ENCODE results near the gene MYT1.

Gene MYT1

DNA sequence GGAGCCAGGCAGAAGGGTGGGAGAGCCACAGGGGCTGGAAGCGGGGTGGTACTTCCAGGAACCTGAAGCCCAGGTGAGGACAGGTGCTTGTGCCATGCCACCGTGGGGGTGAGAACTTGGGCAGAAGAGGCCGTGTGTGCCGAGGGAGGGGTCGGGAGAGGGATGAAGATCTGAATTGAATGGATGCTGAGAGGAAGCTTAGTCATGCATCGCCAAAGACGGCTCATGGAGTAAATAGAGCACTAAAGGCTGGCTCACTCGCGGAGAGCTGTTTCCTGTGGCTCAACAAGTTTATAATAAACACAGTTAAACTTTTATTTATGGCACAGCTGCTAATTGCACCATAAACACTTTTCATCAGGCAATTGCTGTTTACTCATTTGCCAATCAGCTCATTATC lies 21.7 kb upstream of the MYT1 start:
- no peaks in the 10 kb centered on the region for H3K27me3 ChIP-seq (ENCODE audit: control insufficient read depth, insufficient read depth, low read length)
- H3K9ac ChIP-seq (ENCODE audit: low read depth, low read length), result no peak overlapping the region
- no peak overlapping the region for H3K4me3 ChIP-seq (ENCODE audit: low read depth, low read length)
- peaks cover 2% of the 10 kb centered on the region for H3K4me1 ChIP-seq (ENCODE audit: control insufficient read depth, insufficient read depth, low read length)
- peaks cover 8% of the 10 kb centered on the region for H3K9me3 ChIP-seq (ENCODE audit: control insufficient read depth, insufficient read depth, low read length)
- no peaks in the 10 kb centered on the region for H3K36me3 ChIP-seq (ENCODE audit: control insufficient read depth, insufficient read depth, low read length)

DNA sequence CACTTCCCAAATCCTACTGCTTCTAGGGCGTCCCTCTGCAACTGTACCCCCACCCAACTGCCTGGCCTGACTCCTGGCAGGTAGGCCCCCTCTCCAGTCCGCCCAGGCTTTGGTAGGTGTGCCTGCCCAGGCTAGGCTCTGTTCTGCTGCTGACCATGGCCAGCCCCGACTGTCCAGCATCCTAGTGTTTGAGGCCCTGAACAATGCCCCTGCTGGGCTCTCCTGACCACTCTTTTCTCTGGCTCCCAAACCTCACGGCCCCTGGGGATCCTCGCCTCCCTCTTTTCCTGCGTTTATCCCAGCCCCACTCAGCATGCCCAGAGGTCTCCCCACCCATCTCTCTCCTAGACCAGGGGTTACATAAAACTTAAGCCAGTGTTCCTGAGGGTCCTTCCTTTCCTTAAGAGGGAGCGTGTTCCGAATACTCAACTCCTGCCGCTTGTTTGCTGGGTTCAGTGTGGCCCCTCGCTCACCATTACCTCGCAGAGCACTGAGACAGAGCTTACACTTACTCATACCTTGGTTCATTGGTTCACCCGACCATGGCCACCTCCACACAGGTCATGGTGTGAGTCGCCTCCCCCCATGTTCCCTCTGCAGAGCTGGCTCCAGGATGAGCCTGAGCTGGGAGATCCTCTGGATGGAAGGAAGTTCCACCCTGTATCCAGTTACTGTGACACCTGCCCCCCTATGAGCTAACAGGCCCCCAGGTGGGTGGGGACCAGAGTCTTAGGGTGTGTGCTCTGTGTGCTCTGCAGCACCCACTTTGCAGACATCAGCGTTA lies 21.0 kb upstream of the MYT1 start:
- H3K4me1 ChIP-seq (ENCODE audit: control insufficient read depth, insufficient read depth, low read length), result peaks cover 2% of the 10 kb centered on the region
- H3K4me3 ChIP-seq (ENCODE audit: low read depth, low read length), result no peak overlapping the region
- H3K9me3 ChIP-seq (ENCODE audit: control insufficient read depth, insufficient read depth, low read length), result peaks cover 8% of the 10 kb centered on the region
- H3K9ac ChIP-seq (ENCODE audit: low read depth, low read length), result no peak overlapping the region
- no peaks in the 10 kb centered on the region for H3K36me3 ChIP-seq (ENCODE audit: control insufficient read depth, insufficient read depth, low read length)
- H3K27me3 ChIP-seq (ENCODE audit: control insufficient read depth, insufficient read depth, low read length), result no peaks in the 10 kb centered on the region

DNA sequence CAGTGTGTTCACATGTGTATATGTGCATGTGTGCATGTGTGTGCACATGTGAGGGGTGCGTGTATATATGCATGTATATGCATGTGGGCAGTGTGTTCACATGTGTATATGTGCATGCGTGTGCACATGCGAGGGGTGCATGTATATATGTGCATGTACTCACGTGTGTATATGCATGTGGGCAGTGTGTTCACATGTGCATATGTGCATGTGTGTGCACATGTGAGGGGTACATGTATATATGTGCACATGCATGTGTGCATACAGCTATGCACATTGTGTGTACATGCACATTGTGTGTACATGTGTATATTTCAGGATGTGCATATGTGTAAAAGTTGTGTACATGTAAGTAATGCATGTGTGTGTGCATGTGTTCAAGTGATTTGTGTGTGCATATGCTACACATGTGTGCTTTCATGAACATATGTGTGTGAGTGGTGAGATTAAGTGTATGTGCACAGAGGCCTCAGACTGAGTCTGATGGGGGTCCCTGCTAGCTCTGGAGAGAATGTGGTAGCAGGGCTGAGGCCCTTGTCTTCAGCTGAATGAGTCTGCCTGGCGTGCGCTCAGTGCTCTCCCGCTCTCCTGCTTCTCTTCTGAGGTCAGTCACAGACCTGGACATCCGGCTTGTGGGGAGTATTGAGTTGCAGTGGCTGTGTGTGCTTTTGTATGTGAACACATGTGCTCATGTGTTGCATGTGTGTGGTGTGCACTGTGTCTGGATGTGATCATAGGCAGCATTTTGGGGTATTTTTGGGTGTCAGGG lies 19.9 kb upstream of the MYT1 start:
- Histone ChIP-seq H3K9me3 (ENCODE audit: control insufficient read depth, insufficient read depth, low read length) (peaks cover 8% of the 10 kb centered on the region), H3K9ac (ENCODE audit: low read depth, low read length) (no peak overlapping the region), H3K4me1 (ENCODE audit: control insufficient read depth, insufficient read depth, low read length) (peaks cover 2% of the 10 kb centered on the region), H3K36me3 (ENCODE audit: control insufficient read depth, insufficient read depth, low read length) (no peaks in the 10 kb centered on the region), H3K27me3 (ENCODE audit: control insufficient read depth, insufficient read depth, low read length) (no peaks in the 10 kb centered on the region), H3K4me3 (ENCODE audit: low read depth, low read length) (no peak overlapping the region)

DNA sequence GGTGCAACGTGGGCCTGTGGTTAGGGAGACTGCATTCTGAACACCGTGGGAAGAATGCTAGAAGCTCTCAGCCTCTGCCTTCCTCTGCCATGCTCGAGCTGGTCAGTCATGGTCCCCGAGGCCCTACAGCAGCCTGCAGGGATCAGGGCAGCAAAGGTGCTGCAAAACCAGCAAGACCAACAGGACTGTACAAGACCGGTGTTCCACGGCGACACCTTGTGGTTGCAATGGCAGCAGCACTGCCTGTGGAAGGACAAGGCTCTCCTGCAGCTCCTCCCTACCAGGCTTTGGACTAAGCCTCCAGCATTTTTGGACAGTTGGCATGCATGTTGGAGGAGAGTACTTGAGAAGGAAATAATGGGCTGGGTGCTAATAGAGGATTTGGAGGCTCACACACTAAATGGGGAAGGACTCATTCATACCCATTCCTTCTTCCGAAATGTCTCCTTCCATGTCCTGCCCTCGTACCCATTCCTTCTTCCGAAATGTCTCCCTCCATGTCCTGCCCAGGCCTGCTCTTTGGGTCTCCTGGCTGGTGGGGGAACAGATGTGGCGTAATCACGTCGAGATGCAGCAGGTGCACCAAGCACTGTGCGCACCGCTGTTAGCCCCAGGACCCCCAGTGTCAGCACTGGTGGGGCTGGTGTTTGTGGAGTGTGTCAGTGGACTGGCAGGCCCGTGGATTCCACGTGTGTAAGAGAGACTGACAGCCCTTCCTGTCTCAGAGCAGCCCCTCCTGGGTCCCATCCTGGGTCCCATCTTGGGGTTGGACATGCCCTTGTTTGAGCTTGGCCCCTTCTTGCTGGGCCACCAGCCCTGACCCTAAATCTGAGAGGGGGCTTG lies 18.6 kb upstream of the MYT1 start:
- no peak overlapping the region for H3K9ac ChIP-seq (ENCODE audit: low read depth, low read length)
- no peaks in the 10 kb centered on the region for H3K4me1 ChIP-seq (ENCODE audit: control insufficient read depth, insufficient read depth, low read length)
- H3K27me3 ChIP-seq (ENCODE audit: control insufficient read depth, insufficient read depth, low read length), result no peaks in the 10 kb centered on the region
- no peak overlapping the region for H3K4me3 ChIP-seq (ENCODE audit: low read depth, low read length)
- H3K36me3 ChIP-seq (ENCODE audit: control insufficient read depth, insufficient read depth, low read length), result no peaks in the 10 kb centered on the region
- H3K9me3 ChIP-seq (ENCODE audit: control insufficient read depth, insufficient read depth, low read length), result peaks cover 8% of the 10 kb centered on the region

DNA sequence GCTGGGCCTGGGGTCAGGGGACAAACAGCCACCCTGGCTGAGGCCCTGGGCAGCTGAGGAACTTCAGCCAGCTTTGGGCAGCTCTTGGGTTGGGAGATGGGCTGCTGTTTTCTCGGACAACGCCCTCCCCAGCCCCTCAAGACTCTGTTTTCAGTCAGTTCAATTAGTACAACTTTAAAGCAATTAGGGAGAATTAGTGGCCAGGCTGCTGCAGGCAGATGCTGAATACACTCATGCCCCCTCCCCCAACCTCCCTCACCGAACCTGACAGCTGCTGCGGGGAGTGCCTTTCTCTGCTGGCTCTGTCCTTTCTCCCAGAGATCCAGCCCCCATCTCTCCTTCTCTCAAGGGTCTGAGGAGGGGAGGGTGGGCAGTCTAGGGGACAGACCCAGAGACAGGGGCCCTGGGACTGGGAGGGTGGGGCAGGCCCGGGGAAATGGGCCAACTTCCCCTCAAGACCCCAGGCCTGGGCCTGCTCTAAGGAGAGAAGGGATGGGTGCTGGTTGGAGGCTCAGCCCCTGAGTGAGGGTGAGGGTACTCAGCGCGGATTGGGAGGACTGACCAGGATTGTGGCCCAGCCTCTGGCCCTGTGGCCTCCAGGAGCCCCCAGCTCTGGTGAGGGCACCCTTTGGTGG lies 17.8 kb upstream of the MYT1 start:
- Histone ChIP-seq H3K27me3 (ENCODE audit: control insufficient read depth, insufficient read depth, low read length) (no peaks in the 10 kb centered on the region), H3K4me3 (ENCODE audit: low read depth, low read length) (no peak overlapping the region), H3K36me3 (ENCODE audit: control insufficient read depth, insufficient read depth, low read length) (no peaks in the 10 kb centered on the region), H3K4me1 (ENCODE audit: control insufficient read depth, insufficient read depth, low read length) (peaks cover 2% of the 10 kb centered on the region), H3K9ac (ENCODE audit: low read depth, low read length) (no peak overlapping the region), H3K9me3 (ENCODE audit: control insufficient read depth, insufficient read depth, low read length) (peaks cover 8% of the 10 kb centered on the region)

DNA sequence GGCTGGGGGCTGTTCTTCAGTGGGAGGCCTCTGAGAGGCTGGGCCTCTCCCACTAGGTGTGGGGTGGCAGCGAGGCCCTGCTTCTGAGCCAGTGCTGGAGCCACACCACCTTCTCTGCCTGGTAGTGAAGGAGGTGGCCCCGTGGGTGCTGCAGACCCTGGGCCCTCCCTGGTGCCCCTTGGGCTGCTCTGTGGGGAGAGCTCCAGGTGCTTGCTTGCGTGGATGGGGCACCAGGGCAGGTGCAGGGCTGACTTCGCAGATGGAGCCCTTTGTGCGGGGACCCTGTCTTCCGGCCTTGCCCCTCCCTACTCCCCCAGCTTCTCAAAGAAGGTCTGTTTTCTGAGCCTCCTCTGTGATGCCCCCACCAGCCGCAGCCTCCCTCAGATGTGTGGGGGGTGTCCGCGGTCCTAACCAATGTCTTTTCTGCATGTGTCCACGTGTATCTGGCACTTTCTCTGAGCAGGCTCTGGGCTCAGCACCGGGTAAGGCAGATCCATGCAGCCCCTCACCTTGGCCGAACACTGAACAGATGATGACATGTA lies 17.2 kb upstream of the MYT1 start:
- Histone ChIP-seq H3K36me3 (ENCODE audit: control insufficient read depth, insufficient read depth, low read length) (no peaks in the 10 kb centered on the region), H3K9ac (ENCODE audit: low read depth, low read length) (no peak overlapping the region), H3K9me3 (ENCODE audit: control insufficient read depth, insufficient read depth, low read length) (peaks cover 8% of the 10 kb centered on the region), H3K4me1 (ENCODE audit: control insufficient read depth, insufficient read depth, low read length) (peaks cover 6% of the 10 kb centered on the region), H3K4me3 (ENCODE audit: low read depth, low read length) (no peak overlapping the region), H3K27me3 (ENCODE audit: control insufficient read depth, insufficient read depth, low read length) (no peaks in the 10 kb centered on the region)

DNA sequence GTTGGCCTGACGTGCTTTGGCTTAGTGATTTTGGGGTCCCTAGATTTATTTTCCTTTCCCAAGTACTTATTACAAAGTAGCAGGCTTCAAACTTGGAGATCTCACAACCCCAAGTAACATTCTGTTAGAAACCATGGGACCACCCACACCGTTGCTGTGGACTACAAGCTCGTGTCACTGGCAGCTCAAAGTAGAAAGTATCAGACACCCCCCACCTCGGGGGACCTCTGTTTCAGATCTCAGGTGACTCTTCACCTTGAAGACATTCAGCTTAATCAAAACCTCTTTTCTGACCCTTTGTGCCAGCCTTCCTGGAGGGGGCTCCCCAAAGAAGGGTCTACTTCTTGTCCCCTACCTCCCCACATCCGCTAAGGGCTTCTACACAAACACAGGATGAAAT lies 15.7 kb upstream of the MYT1 start:
- Histone ChIP-seq H3K27me3 (ENCODE audit: control insufficient read depth, insufficient read depth, low read length) (no peaks in the 10 kb centered on the region), H3K4me3 (ENCODE audit: low read depth, low read length) (no peak overlapping the region), H3K36me3 (ENCODE audit: control insufficient read depth, insufficient read depth, low read length) (no peaks in the 10 kb centered on the region), H3K4me1 (ENCODE audit: control insufficient read depth, insufficient read depth, low read length) (peaks cover 8% of the 10 kb centered on the region), H3K9ac (ENCODE audit: low read depth, low read length) (no peak overlapping the region), H3K9me3 (ENCODE audit: control insufficient read depth, insufficient read depth, low read length) (peaks cover 8% of the 10 kb centered on the region)

GRCh38 chr20:64149141-64149540 lies 15.1 kb upstream of the MYT1 start:
- Histone ChIP-seq H3K4me1 (ENCODE audit: control insufficient read depth, insufficient read depth, low read length) (peaks cover 8% of the 10 kb centered on the region), H3K27me3 (ENCODE audit: control insufficient read depth, insufficient read depth, low read length) (no peaks in the 10 kb centered on the region), H3K4me3 (ENCODE audit: low read depth, low read length) (no peak overlapping the region), H3K9me3 (ENCODE audit: control insufficient read depth, insufficient read depth, low read length) (peaks cover 8% of the 10 kb centered on the region), H3K36me3 (ENCODE audit: control insufficient read depth, insufficient read depth, low read length) (no peaks in the 10 kb centered on the region), H3K9ac (ENCODE audit: low read depth, low read length) (no peak overlapping the region)

DNA sequence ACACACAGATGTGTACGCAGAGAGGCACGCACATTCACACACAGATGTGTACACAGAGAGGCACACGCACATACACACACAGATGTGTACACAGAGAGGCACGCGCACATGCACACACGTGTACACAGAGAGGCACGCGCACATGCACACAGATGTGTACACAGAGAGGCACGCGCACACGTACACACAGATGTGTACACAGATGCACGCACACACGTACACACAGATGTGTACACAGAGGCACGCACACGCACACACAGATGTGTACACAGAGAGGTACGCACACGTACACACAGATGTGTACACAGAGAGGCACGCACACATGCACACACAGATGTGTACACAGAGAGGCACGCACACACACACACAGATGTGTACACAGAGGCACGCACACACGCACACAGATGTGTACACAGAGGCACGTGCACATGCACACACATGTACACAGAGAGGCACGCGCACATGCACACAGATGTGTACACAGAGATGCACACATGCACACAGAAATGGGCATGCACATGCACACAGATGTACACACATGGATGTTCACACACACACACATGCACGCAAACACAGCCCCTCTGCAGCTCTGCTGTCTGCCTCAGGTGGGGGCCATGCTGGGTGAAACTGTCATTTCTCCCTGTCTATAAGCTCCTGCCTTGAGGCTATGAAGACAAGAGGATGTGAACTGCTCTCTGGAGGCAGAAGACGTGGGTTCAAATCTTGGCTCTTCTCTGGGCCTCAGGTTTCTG lies 14.3 kb upstream of the MYT1 start:
- Histone ChIP-seq H3K4me3 (ENCODE audit: low read depth, low read length) (no peak overlapping the region), H3K27me3 (ENCODE audit: control insufficient read depth, insufficient read depth, low read length) (no peaks in the 10 kb centered on the region), H3K9me3 (ENCODE audit: control insufficient read depth, insufficient read depth, low read length) (peaks cover 4% of the 10 kb centered on the region), H3K36me3 (ENCODE audit: control insufficient read depth, insufficient read depth, low read length) (no peaks in the 10 kb centered on the region), H3K9ac (ENCODE audit: low read depth, low read length) (no peak overlapping the region), H3K4me1 (ENCODE audit: control insufficient read depth, insufficient read depth, low read length) (peaks cover 8% of the 10 kb centered on the region)

GRCh38 chr20:64150756-64151632 lies 13.3 kb upstream of the MYT1 start:
- H3K4me3 ChIP-seq (ENCODE audit: low read depth, low read length), result no peak overlapping the region
- H3K9ac ChIP-seq (ENCODE audit: low read depth, low read length), result no peak overlapping the region
- H3K4me1 ChIP-seq (ENCODE audit: control insufficient read depth, insufficient read depth, low read length), result peaks cover 8% of the 10 kb centered on the region
- no peaks in the 10 kb centered on the region for H3K36me3 ChIP-seq (ENCODE audit: control insufficient read depth, insufficient read depth, low read length)
- no peaks in the 10 kb centered on the region for H3K9me3 ChIP-seq (ENCODE audit: control insufficient read depth, insufficient read depth, low read length)
- no peaks in the 10 kb centered on the region for H3K27me3 ChIP-seq (ENCODE audit: control insufficient read depth, insufficient read depth, low read length)
